ENCODE measurements around the gene PDE1C.
"Not testable (repeated sequence)": the region's sequence is repeated elsewhere in the genome, so short reads cannot be mapped to it uniquely, and the experiment has no call there.

PDE1C gene

GRCh38 chr7:32043688-32044087 is 26.5 kb downstream of the PDE1C start:
- DNase-seq (ENCODE audit: low read depth in 2 of 2), result no peak

- DNase-seq (ENCODE audit: low read depth in 2 of 2), result no peak
These were observed 27.3 kb downstream of the PDE1C start for GRCh38 chr7:32042900-32043299.

- DNase-seq (ENCODE audit: low read depth in 2 of 2), result no peak
These were observed 31.0 kb downstream of the PDE1C start for GRCh38 chr7:32039000-32039756.

- DNase-seq (ENCODE audit: low read depth in 2 of 2), result no peak
These were observed 32.5 kb downstream of the PDE1C start for GRCh38 chr7:32037650-32038198.

- no peak for DNase-seq (ENCODE audit: low read depth in 2 of 2)
These were observed 33.6 kb downstream of the PDE1C start for GRCh38 chr7:32036557-32036956.

- DNase-seq (ENCODE audit: low read depth in 2 of 2), result no peak
These were observed 36.2 kb downstream of the PDE1C start for GRCh38 chr7:32034052-32034451.

GRCh38 chr7:32033006-32033405 is 37.2 kb downstream of the PDE1C start:
- DNase-seq (ENCODE audit: low read depth in 2 of 2), result no peak

- no peak for DNase-seq (ENCODE audit: low read depth in 2 of 2)
These were observed 38.0 kb downstream of the PDE1C start for GRCh38 chr7:32032211-32032610.

GRCh38 chr7:32030904-32031692 is 39.1 kb downstream of the PDE1C start:
- DNase-seq (ENCODE audit: low read depth in 2 of 2), result no peak

- no peak for DNase-seq (ENCODE audit: low read depth in 2 of 2)
These were observed 44.2 kb downstream of the PDE1C start for GRCh38 chr7:32026083-32026425.

- no peak for DNase-seq (ENCODE audit: low read depth in 2 of 2)
These were observed 44.7 kb downstream of the PDE1C start for GRCh38 chr7:32025381-32026082.

GRCh38 chr7:32023376-32023775 is 46.8 kb downstream of the PDE1C start:
- no peak for DNase-seq (ENCODE audit: low read depth in 2 of 2)

GRCh38 chr7:32022966-32023365 is 47.2 kb downstream of the PDE1C start:
- DNase-seq (ENCODE audit: low read depth in 2 of 2), result no peak

- DNase-seq (ENCODE audit: low read depth in 2 of 2), result no peak
These were observed 49.6 kb downstream of the PDE1C start for GRCh38 chr7:32020551-32021159.

GRCh38 chr7:32018845-32019578 is 51.2 kb downstream of the PDE1C start:
- no peak for DNase-seq (ENCODE audit: low read depth in 2 of 2)

GRCh38 chr7:32015133-32015532 is 55.1 kb downstream of the PDE1C start:
- DNase-seq (ENCODE audit: low read depth in 2 of 2), result no peak

- DNase-seq (ENCODE audit: low read depth in 2 of 2), result not testable (repeated sequence)
These were observed 56.7 kb downstream of the PDE1C start for GRCh38 chr7:32013471-32013870.

GRCh38 chr7:32005577-32005976 is 64.6 kb downstream of the PDE1C start:
- no peak for DNase-seq (ENCODE audit: low read depth in 2 of 2)

GRCh38 chr7:32001948-32002347 is 68.3 kb downstream of the PDE1C start:
- DNase-seq (ENCODE audit: low read depth in 2 of 2), result no peak

GRCh38 chr7:31997423-31997822 is 72.8 kb downstream of the PDE1C start:
- no peak for DNase-seq (ENCODE audit: low read depth in 2 of 2)

GRCh38 chr7:31995134-31995533 is 75.1 kb downstream of the PDE1C start:
- no peak for DNase-seq (ENCODE audit: low read depth in 2 of 2)
